K562 (cell line): ENCODE measurements around the gene AP1G1. TPM values are rescaled to one million over a fixed set of nuclear protein-coding genes. Genes with fewer than 3 reads are reported as not detected.

Experiments used
- ATAC-seq: fragments of 200-7000 bp; cut with Tn5 transposase; 3 replicates; pipeline ENCODE4 v1.9.1; 2020; ENCODE audit warnings: moderate library complexity
- BruUV-seq: library from RNA; stranded (reverse); fragments of 400-500 nt; replicated peaks from 2 replicates; lab custom pipeline; 2021; lab: Mats Ljungman, UMichigan
- CTCF ChIA-PET: fragments of 300-600 bp; formaldehyde crosslinking; extraction: SDS; loops from one replicate; lab custom pipeline; 2021; ENCODE audit warnings: low intra/inter-chr PET ratio; lab: Yijun Ruan, JAX
- POLR2A ChIA-PET: fragments of 300-600, 350-650 bp; sonication (Branson Sonifier 250); formaldehyde crosslinking; extraction: SDS; loops from one replicate; lab custom pipeline; 2021; ENCODE audit warnings: antibody characterized with exemption, inconsistent platforms; lab: Yijun Ruan, JAX
- DNase-seq, 4 experiments: peaks; one replicate each; pipeline versions ENCODE4 v3.0.0 to v3.0.0-alpha.2; 2011 to 2018; ENCODE audit warnings: low spot score in 3 of 4, mixed read lengths in 3 of 4; ENCODE audit errors: extremely low read depth in 1 of 4
- FAIRE-seq: peaks from 2 replicates; lab custom pipeline; 2011; peaks lifted over from hg19 to GRCh38; lab: Jason Lieb, UNC
- H2AFZ ChIP-seq: 2 replicates; pipeline ENCODE4 v1.6.0; 2011; ENCODE audit warnings: low read depth, low read length, control low read depth, inconsistent platforms
- H3K27ac ChIP-seq: fragments of 200-600 bp; 3 replicates; pipeline ENCODE4 v1.8.0; 2011; ENCODE audit warnings: low read depth, mild to moderate bottlenecking, control low read depth, inconsistent platforms, low read length, moderate library complexity, mixed read lengths; ENCODE audit errors: extremely low read depth
- H3K27me3 ChIP-seq, 2 experiments: fragments of 300-600 bp in 1 of 2; 2 replicates in 1 of 2; 3 replicates in 1 of 2; pipeline versions ENCODE4 v1.6.0 to v1.8.0; 2011; ENCODE audit warnings: inconsistent platforms in 2 of 2, low read length in 2 of 2, mild to moderate bottlenecking in 1 of 2, mixed read lengths in 1 of 2, moderate library complexity in 1 of 2; ENCODE audit not compliant: control insufficient read depth in 2 of 2, insufficient read depth in 2 of 2
- H3K36me3 ChIP-seq: fragments of 300-600 bp; 3 replicates; pipeline ENCODE4 v1.8.0; 2011; ENCODE audit warnings: mild to moderate bottlenecking, low read length, inconsistent platforms; ENCODE audit not compliant: control insufficient read depth, insufficient read depth
- H3K4me1 ChIP-seq, 2 experiments: fragments of 200-600 bp in 1 of 2; replicated peaks in 1 of 2; 2 replicates in 1 of 2; 3 replicates in 1 of 2; pipeline versions ENCODE4 v1.5.1 to v1.8.0; 2011; ENCODE audit warnings: inconsistent platforms in 2 of 2, low read length in 2 of 2, mild to moderate bottlenecking in 1 of 2, mixed read lengths in 1 of 2, moderate library complexity in 1 of 2; ENCODE audit not compliant: control insufficient read depth in 2 of 2, insufficient read depth in 2 of 2
- H3K4me2 ChIP-seq: 2 replicates; pipeline ENCODE4 v1.6.1; 2011; ENCODE audit warnings: low read length, control low read depth, inconsistent platforms, mixed read lengths; ENCODE audit not compliant: insufficient read depth
- H3K4me3 ChIP-seq: fragments of 200-600 bp; sonication (generic), shearing (Covaris generic); 2 replicates; pipeline ENCODE4 v1.5.1; 2016; ENCODE audit warnings: control low read depth, inconsistent platforms
- H3K79me2 ChIP-seq: fragments of 200-600 bp; 3 replicates; pipeline ENCODE4 v1.8.0; 2011; ENCODE audit warnings: low read length, inconsistent platforms; ENCODE audit not compliant: control insufficient read depth, insufficient read depth
- H3K9ac ChIP-seq, 2 experiments: 2 replicates each; pipeline versions ENCODE4 v1.6.0 to v1.6.1; 2011; ENCODE audit warnings: low read depth in 2 of 2, low read length in 2 of 2, control low read depth in 1 of 2, inconsistent platforms in 1 of 2, mild to moderate bottlenecking in 1 of 2, mixed read lengths in 1 of 2; ENCODE audit not compliant: insufficient read depth in 1 of 2
- H3K9me1 ChIP-seq: one replicate; pipeline ENCODE4 v1.6.0; 2011; ENCODE audit warnings: inconsistent platforms, mild to moderate bottlenecking, low read length, moderate library complexity; ENCODE audit not compliant: control insufficient read depth, insufficient read depth
- H3K9me3 ChIP-seq: replicated peaks from 2 replicates; pipeline ENCODE4 v1.5.1; 2011; ENCODE audit warnings: low read depth, low read length, inconsistent platforms; ENCODE audit not compliant: control insufficient read depth, insufficient read depth
- H4K20me1 ChIP-seq: replicated peaks from 2 replicates; pipeline ENCODE4 v1.6.1; 2011; ENCODE audit warnings: low read length, inconsistent platforms, mixed read lengths; ENCODE audit not compliant: control insufficient read depth, insufficient read depth
- ERF ChIP-seq: fragments of 450-650 bp; formaldehyde crosslinking; IDR thresholded peaks from 2 replicates; pipeline ENCODE4 v1.4.0; 2020; ENCODE audit warnings: mild to moderate bottlenecking, mixed read lengths
- SIRT6 ChIP-seq: IDR thresholded peaks from one replicate; pipeline ENCODE4 v1.6.1; 2012; ENCODE audit warnings: low read depth, mild to moderate bottlenecking, control low read depth, inconsistent platforms, low read length, moderate library complexity
- SMARCE1 ChIP-seq: fragments of 450-650 bp; IDR thresholded peaks from 2 replicates; pipeline ENCODE4 v1.7.1; 2016; ENCODE audit warnings: mild to moderate bottlenecking
- TCF7L2 ChIP-seq: fragments of 150-350 bp; IDR thresholded peaks from 2 replicates; pipeline ENCODE4 v1.6.1; 2016; ENCODE audit warnings: low read depth, mild to moderate bottlenecking, low read length, moderate library complexity
- ZNF239 ChIP-seq: fragments of 250-450 bp; sonication (Bioruptor Pico); IDR thresholded peaks from 2 replicates; pipeline ENCODE4 v1.4.0; 2020; ENCODE audit warnings: mild to moderate bottlenecking
- WGBS: fragments of 100-300 bp; shearing (Covaris generic); methylation state at CpG from one replicate; pipeline ENCODE4 v1.1.6; 2016; ENCODE audit warnings: low coverage, mixed read lengths; ENCODE audit not compliant: insufficient coverage; ENCODE audit errors: missing lambda C conversion rate; 5-methylcytosine and 5-hydroxymethylcytosine counted together
- in situ Hi-C: fragments of 300-500 bp; cut with MboI; formaldehyde crosslinking; loops from 4 replicates; pipeline ENCODE4 v1.15.0; 2018; ENCODE audit warnings: inconsistent platforms, mixed read lengths
- intact Hi-C: fragments of 100-400 bp; cut with micrococcal nuclease; formaldehyde crosslinking; loops from 2 replicates; pipeline ENCODE4 v1.14.2; 2022
- polyA plus RNA-seq, 8 experiments: library from polyadenylated mRNA; depleted of rRNA in 4 of 8; stranded (reverse) in 5 of 8; unstranded in 3 of 8; fragments of >200 nt; fragmentation: Nextera tagmentation in 2 of 8; fragmentation: Illumina TruSeq in 1 of 8; extraction: Ambion mirVana in 2 of 8; extraction: Trizol in 1 of 8; gene quantifications; 2 replicates each; pipeline versions ENCODE4 v1.2.1 to v1.2.3, GENCODE V29; 2011 to 2014; ENCODE audit warnings: inconsistent platforms in 1 of 8, missing spikeins in 1 of 8
- total RNA-seq, 7 experiments: library from RNA; depleted of rRNA in 6 of 7; stranded (reverse); fragments of >200 nt in 6 of 7; fragmentation: Illumina TruSeq in 2 of 7; extraction: Trizol in 2 of 7; gene quantifications; 2 replicates each; pipeline versions ENCODE4 v1.2.1 to v1.2.3, GENCODE V29; 2011 to 2021; ENCODE audit warnings: low replicate concordance in 1 of 7
- TF ChIP-seq, protein P1 (sequence below): IDR thresholded peaks from 3 replicates; pipeline ENCODE4 v1.6.1; 2011; ENCODE audit warnings: borderline replicate concordance, mild to moderate bottlenecking; ENCODE audit not compliant: insufficient read length, insufficient read depth

The AP1G1 gene
- total and polyA plus RNA-seq, 9 of the 15 experiments (the other 6 are each of a cell fraction or from before 2014, with no cell fraction given), result 7.0 to 59.2 (median 42.0) TPM

DNA sequence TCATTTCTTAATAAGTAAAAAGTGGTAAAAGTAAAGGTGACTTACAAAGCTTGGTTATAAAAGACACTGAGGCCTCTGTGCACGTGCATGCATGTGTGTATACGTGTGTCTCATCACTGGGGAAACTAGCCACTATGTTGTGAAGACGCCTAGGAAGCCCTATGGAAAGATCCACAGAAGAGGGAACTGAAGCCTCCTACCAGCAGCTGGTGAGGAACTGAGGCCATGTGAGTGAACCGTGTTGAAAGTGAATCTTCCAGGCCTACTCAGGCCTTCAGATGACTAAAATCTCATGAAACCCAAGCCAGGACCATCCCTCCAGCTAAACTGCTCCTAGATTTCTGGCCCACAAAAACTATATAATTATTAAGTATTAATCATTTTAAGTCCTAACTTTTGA, 107.8 kb downstream of the AP1G1 start:
- CTCF ChIA-PET, result no interaction called here
- Histone ChIP-seq H4K20me1 (no peaks in the 10 kb centered on the region), H3K4me2 (no peak overlapping the region), H3K9ac (no peak overlapping the region), H2AFZ (no peak overlapping the region), H3K79me2 (no peaks in the 10 kb centered on the region), H3K9me3 (no peaks in the 10 kb centered on the region), H3K9me1 (no peaks in the 10 kb centered on the region), H3K4me3 (no peak overlapping the region)
- FAIRE-seq (no peak), ATAC-seq (no peak)
- no TSS peak for BruUV-seq
- TF ChIP-seq ZNF239 (CRISPR knock-in tag) (no peak), SIRT6 (no peak), TCF7L2 (no peak), ERF (no peak), SMARCE1 (no peak)
- TF ChIP-seq, protein P1, sequence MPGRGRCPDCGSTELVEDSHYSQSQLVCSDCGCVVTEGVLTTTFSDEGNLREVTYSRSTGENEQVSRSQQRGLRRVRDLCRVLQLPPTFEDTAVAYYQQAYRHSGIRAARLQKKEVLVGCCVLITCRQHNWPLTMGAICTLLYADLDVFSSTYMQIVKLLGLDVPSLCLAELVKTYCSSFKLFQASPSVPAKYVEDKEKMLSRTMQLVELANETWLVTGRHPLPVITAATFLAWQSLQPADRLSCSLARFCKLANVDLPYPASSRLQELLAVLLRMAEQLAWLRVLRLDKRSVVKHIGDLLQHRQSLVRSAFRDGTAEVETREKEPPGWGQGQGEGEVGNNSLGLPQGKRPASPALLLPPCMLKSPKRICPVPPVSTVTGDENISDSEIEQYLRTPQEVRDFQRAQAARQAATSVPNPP, result no peak
- TF ChIP-seq, all 486 proteins: peak for 0
- intact Hi-C loops (no loop called here), in situ Hi-C loops (no loop called here)
- H3K27me3 ChIP-seq, result no peaks in the 10 kb centered on the region
- H3K4me1 ChIP-seq, result no peaks in the 10 kb centered on the region
- no peak overlapping the region for H3K27ac ChIP-seq
- POLR2A ChIA-PET, result no interaction called here
- WGBS, result 65% methylated on average over 4 of the region's 4 CpGs
- DNase-seq, result no peak
- no peaks in the 10 kb centered on the region for H3K36me3 ChIP-seq
